ENCODE measurements around the gene RPL10A.

Gene RPL10A

GRCh38 chr6:35461270-35461669, 6.9 kb upstream of the RPL10A start:
- H2AFZ ChIP-seq (ENCODE audit: low read length) = no peak overlapping the region
- no peak overlapping the region for H3K4me3 ChIP-seq (ENCODE audit: low read length, poor library complexity, severe bottlenecking)
- peaks cover 6% of the 10 kb centered on the region; the same call in 1 of the 2 replicates for H3K79me2 ChIP-seq (ENCODE audit: insufficient read depth, low read length)
- H3K9ac ChIP-seq (ENCODE audit: low read depth, low read length, poor library complexity, severe bottlenecking) = no peak overlapping the region
- H3K4me2 ChIP-seq (ENCODE audit: low read depth, low read length, poor library complexity, severe bottlenecking) = no peak overlapping the region
- no peaks in the 10 kb centered on the region for H3K9me3 ChIP-seq (ENCODE audit: insufficient read depth, low read depth, low read length)
- H4K20me1 ChIP-seq (ENCODE audit: insufficient read depth, low read length, poor library complexity, severe bottlenecking) = no peaks in the 10 kb centered on the region
- no peaks in the 10 kb centered on the region; the same call in 1 of the 2 replicates for H3K36me3 ChIP-seq (ENCODE audit: insufficient read depth, low read length)
- H3K4me1 ChIP-seq (ENCODE audit: insufficient read depth, low read length, poor library complexity, severe bottlenecking) = no peaks in the 10 kb centered on the region
- no peaks in the 10 kb centered on the region for H3F3A ChIP-seq (ENCODE audit: low read depth)
- H3K9me2 ChIP-seq (replicated peaks; ENCODE audit: low read depth, low read length) = no peaks in the 10 kb centered on the region
- TF ChIP-seq CTCF (conservative IDR thresholded peaks at IDR 0.05; ENCODE audit: low read length) (no peak), EZH2phosphoT487 (IDR thresholded peaks at IDR 0.05; ENCODE audit: borderline replicate concordance) (no peak)
- H3K27me3 ChIP-seq (ENCODE audit: insufficient read depth, low read length, poor library complexity, severe bottlenecking) = no peaks in the 10 kb centered on the region

GRCh38 chr6:35463292-35463691, 4.9 kb upstream of the RPL10A start:
- Histone ChIP-seq H3K79me2 (ENCODE audit: insufficient read depth, low read length) (peaks cover 1% of the 10 kb centered on the region), H4K20me1 (ENCODE audit: insufficient read depth, low read length, poor library complexity, severe bottlenecking) (no peaks in the 10 kb centered on the region), H3K9me2 (replicated peaks; ENCODE audit: low read depth, low read length) (no peaks in the 10 kb centered on the region), H3K9ac (ENCODE audit: low read depth, low read length, poor library complexity, severe bottlenecking) (no peak overlapping the region), H3K36me3 (ENCODE audit: insufficient read depth, low read length) (no peaks in the 10 kb centered on the region; the same call in 1 of the 2 replicates), H3K4me3 (ENCODE audit: low read length, poor library complexity, severe bottlenecking) (no peak overlapping the region), H2AFZ (ENCODE audit: low read length) (no peak overlapping the region), H3K27me3 (ENCODE audit: insufficient read depth, low read length, poor library complexity, severe bottlenecking) (peaks cover 2% of the 10 kb centered on the region), H3K4me2 (ENCODE audit: low read depth, low read length, poor library complexity, severe bottlenecking) (no peak overlapping the region), H3K9me3 (ENCODE audit: insufficient read depth, low read depth, low read length) (no peaks in the 10 kb centered on the region), H3K4me1 (ENCODE audit: insufficient read depth, low read length, poor library complexity, severe bottlenecking) (peaks cover 5% of the 10 kb centered on the region), H3F3A (ENCODE audit: low read depth) (no peaks in the 10 kb centered on the region)
- TF ChIP-seq CTCF (conservative IDR thresholded peaks at IDR 0.05; ENCODE audit: low read length) (no peak), EZH2phosphoT487 (IDR thresholded peaks at IDR 0.05; ENCODE audit: borderline replicate concordance) (no peak)

GRCh38 chr6:35465646-35466045, 2.6 kb upstream of the RPL10A start:
- H3K9me3 ChIP-seq (ENCODE audit: insufficient read depth, low read depth, low read length) = no peaks in the 10 kb centered on the region
- H3K9me2 ChIP-seq (replicated peaks; ENCODE audit: low read depth, low read length) = no peaks in the 10 kb centered on the region
- no peak overlapping the region for H3K4me3 ChIP-seq (ENCODE audit: low read length, poor library complexity, severe bottlenecking)
- H3K27me3 ChIP-seq (ENCODE audit: insufficient read depth, low read length, poor library complexity, severe bottlenecking) = peaks cover 13% of the 10 kb centered on the region
- peaks cover 13% of the 10 kb centered on the region for H3K4me1 ChIP-seq (ENCODE audit: insufficient read depth, low read length, poor library complexity, severe bottlenecking)
- H3F3A ChIP-seq (ENCODE audit: low read depth) = no peaks in the 10 kb centered on the region
- no peak overlapping the region for H3K4me2 ChIP-seq (ENCODE audit: low read depth, low read length, poor library complexity, severe bottlenecking)
- H4K20me1 ChIP-seq (ENCODE audit: insufficient read depth, low read length, poor library complexity, severe bottlenecking) = peaks cover 24% of the 10 kb centered on the region
- no peak overlapping the region for H2AFZ ChIP-seq (ENCODE audit: low read length)
- H3K36me3 ChIP-seq (ENCODE audit: insufficient read depth, low read length) = peaks cover 20% of the 10 kb centered on the region
- no peak overlapping the region for H3K9ac ChIP-seq (ENCODE audit: low read depth, low read length, poor library complexity, severe bottlenecking)
- H3K79me2 ChIP-seq (ENCODE audit: insufficient read depth, low read length) = peaks cover 25% of the 10 kb centered on the region
- TF ChIP-seq CTCF (conservative IDR thresholded peaks at IDR 0.05; ENCODE audit: low read length) (no peak), EZH2phosphoT487 (IDR thresholded peaks at IDR 0.05; ENCODE audit: borderline replicate concordance) (no peak)
